GM12892 (cell line): ENCODE data around the gene RABGAP1.

ENCODE experiments used
- POLR2A ChIP-seq: IDR thresholded peaks from 2 replicates; pipeline ENCODE4 v1.6.1; 2011; ENCODE audit warnings: low read depth, low read length, control low read depth
- POLR2AphosphoS5 ChIP-seq: IDR thresholded peaks from 2 replicates; pipeline ENCODE4 v1.6.1; 2011; ENCODE audit warnings: low read depth, low read length, control low read depth
- TAF1 ChIP-seq: IDR thresholded peaks from 2 replicates; pipeline ENCODE4 v1.6.1; 2011; ENCODE audit warnings: low read depth, mild to moderate bottlenecking, control low read depth, low read length, borderline replicate concordance

- TF ChIP-seq POLR2A (no peak), POLR2AphosphoS5 (no peak), TAF1 (no peak)
These were observed 100.0 kb downstream of the RABGAP1 start for GRCh38 chr9:123040801-123041200.
